Measurements from ENCODE around the gene IL1R2.

Gene IL1R2

GRCh38 chr2:102022884-102023539 is 31.3 kb downstream of the IL1R2 start:
- no peak for DNase-seq (ENCODE audit: low read depth)

- DNase-seq (ENCODE audit: low read depth) = no peak
Measured at GRCh38 chr2:102024410-102024809, 32.6 kb downstream of the IL1R2 start.

GRCh38 chr2:102025016-102025501 is 33.3 kb downstream of the IL1R2 start:
- DNase-seq (ENCODE audit: low read depth) = no peak

GRCh38 chr2:102025583-102026267 is 34.0 kb downstream of the IL1R2 start:
- no peak for DNase-seq (ENCODE audit: low read depth)

- no peak for DNase-seq (ENCODE audit: low read depth)
Measured at GRCh38 chr2:102027036-102027980, 35.5 kb downstream of the IL1R2 start.

- DNase-seq (ENCODE audit: low read depth) = no peak
Measured at GRCh38 chr2:102028470-102028869, 36.7 kb downstream of the IL1R2 start.

- no peak for DNase-seq (ENCODE audit: low read depth)
Measured at GRCh38 chr2:102029405-102029804, 37.6 kb downstream of the IL1R2 start.

GRCh38 chr2:102029952-102030351 is 38.2 kb downstream of the IL1R2 start:
- no peak for DNase-seq (ENCODE audit: low read depth)

GRCh38 chr2:102030502-102030854 is 38.7 kb downstream of the IL1R2 start:
- DNase-seq (ENCODE audit: low read depth) = no peak

GRCh38 chr2:102030855-102031527 is 39.2 kb downstream of the IL1R2 start:
- no peak for DNase-seq (ENCODE audit: low read depth)

- DNase-seq (ENCODE audit: low read depth) = no peak
Measured at GRCh38 chr2:102032368-102033030, 40.7 kb downstream of the IL1R2 start.

GRCh38 chr2:102033031-102033749 is 41.4 kb downstream of the IL1R2 start:
- no peak for DNase-seq (ENCODE audit: low read depth)

- no peak for DNase-seq (ENCODE audit: low read depth)
Measured at GRCh38 chr2:102033750-102034682, 42.3 kb downstream of the IL1R2 start.

GRCh38 chr2:102034683-102035548 is 43.2 kb downstream of the IL1R2 start:
- DNase-seq (ENCODE audit: low read depth) = no peak

GRCh38 chr2:102037681-102038080 is 45.9 kb downstream of the IL1R2 start:
- DNase-seq (ENCODE audit: low read depth) = no peak

- no peak for DNase-seq (ENCODE audit: low read depth)
Measured at GRCh38 chr2:102040229-102040628, 48.5 kb downstream of the IL1R2 start.

- DNase-seq (ENCODE audit: low read depth) = no peak
Measured at GRCh38 chr2:102041351-102041750, 49.6 kb downstream of the IL1R2 start.

GRCh38 chr2:102042196-102043081 is 50.7 kb downstream of the IL1R2 start:
- DNase-seq (ENCODE audit: low read depth) = no peak
